ENCODE data around the gene PGM2. TPM values are rescaled to one million over a fixed set of nuclear protein-coding genes. Genes with fewer than 3 reads are reported as not detected.
A peak's percentile ranks its signal among the peaks of the same experiment; 100 is the strongest.

PGM2 gene
- total RNA-seq, 4 donors from 2014 or later = 37.4 to 45.6 (median 39.9) TPM

- Histone ChIP-seq H3K36me3 (no peaks in the 10 kb centered on the region), H3K27me3 (no peaks in the 10 kb centered on the region), H3K27ac (peak overlapping the region; percentile 92 to 94), H3K4me3 (peak overlapping the region in 1 of 2 donors; percentile 64), H3K9me3 (no peaks in the 10 kb centered on the region), H3K4me1 (peaks cover 0 to 9% of the 10 kb centered on the region in 2 donors)
- intact Hi-C loops (cut with DNase I; ENCODE audit: low total_unique reads) = loop anchor here (10.0 kb wide), 2 partner anchors 82 to 142 kb away; no protein-coding TSS in a partner anchor
- TF ChIP-seq POLR2A (IDR thresholded peaks at IDR 0.05) (no peak), CTCF (IDR thresholded peaks at IDR 0.05) (no peak)
- DNase-seq = no peak
Observed at GRCh38 chr4:37892641-37893040, 66.2 kb downstream of the PGM2 start.

DNA sequence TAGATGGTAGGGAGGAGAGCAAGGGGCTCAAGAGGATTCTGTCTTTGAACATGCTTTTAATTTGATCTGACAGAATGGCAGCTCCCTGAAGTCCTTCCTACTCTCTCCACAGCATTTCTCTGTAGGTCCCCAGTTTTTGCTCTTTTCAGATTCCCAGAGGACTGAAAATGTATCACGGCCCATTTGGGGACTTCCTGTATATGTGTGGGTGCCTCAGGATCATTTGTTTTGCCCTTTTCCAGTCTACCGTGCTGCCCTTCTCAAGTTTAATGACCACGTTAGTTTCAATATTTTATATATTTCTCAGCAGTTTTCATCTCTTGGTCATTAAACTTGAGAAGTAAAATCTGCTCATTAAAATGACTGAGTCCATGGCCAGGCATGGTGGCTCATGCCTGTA is 66.7 kb downstream of the PGM2 start:
- intact Hi-C loops (cut with DNase I; ENCODE audit: low total_unique reads) = loop anchor here (10.0 kb wide), 2 partner anchors 82 to 142 kb away; no protein-coding TSS in a partner anchor
- Histone ChIP-seq H3K4me3 (peak overlapping the region in 1 of 2 donors; percentile 64), H3K9me3 (no peaks in the 10 kb centered on the region), H3K36me3 (no peaks in the 10 kb centered on the region), H3K27ac (peak overlapping the region; percentile 92 to 94), H3K27me3 (no peaks in the 10 kb centered on the region), H3K4me1 (peaks cover 0 to 9% of the 10 kb centered on the region in 2 donors)
- DNase-seq = no peak
- no peak for TF ChIP-seq CTCF (IDR thresholded peaks at IDR 0.05)
- no peak for TF ChIP-seq POLR2A (IDR thresholded peaks at IDR 0.05)

DNA sequence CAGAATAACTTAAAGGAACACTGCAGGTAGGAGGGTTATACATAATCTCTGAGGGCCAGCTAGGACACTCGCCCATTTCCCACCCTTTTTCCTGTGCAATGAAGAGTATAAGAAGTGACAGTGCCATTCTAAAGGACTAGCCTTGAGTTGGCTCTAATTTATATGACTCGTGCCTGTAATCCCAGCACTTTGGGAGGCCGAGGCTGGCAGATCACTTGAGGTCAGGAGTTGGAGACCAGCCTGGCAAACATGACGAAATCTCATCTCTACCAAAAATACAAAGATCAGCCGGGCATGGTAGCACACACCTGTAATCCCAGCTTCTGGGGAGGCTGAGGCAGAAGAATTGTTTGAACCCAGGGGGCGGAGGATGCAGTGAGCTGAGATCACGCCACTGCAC is 68.8 kb downstream of the PGM2 start:
- Histone ChIP-seq H3K4me3 (no peak overlapping the region), H3K4me1 (peaks cover 0 to 9% of the 10 kb centered on the region in 2 donors), H3K27me3 (no peaks in the 10 kb centered on the region), H3K36me3 (no peaks in the 10 kb centered on the region), H3K9me3 (no peaks in the 10 kb centered on the region), H3K27ac (no peak overlapping the region)
- no peak for DNase-seq
- TF ChIP-seq POLR2A (IDR thresholded peaks at IDR 0.05) (no peak), CTCF (IDR thresholded peaks at IDR 0.05) (no peak)
- intact Hi-C loops (cut with DNase I; ENCODE audit: low total_unique reads) = loop anchor here (10.0 kb wide), 2 partner anchors 80 to 140 kb away; no protein-coding TSS in a partner anchor

GRCh38 chr4:37896206-37896860 is 69.8 kb downstream of the PGM2 start:
- no peak overlapping the region for H3K4me3 ChIP-seq
- no peaks in the 10 kb centered on the region for H3K36me3 ChIP-seq
- no peak for DNase-seq
- no peak overlapping the region for H3K27ac ChIP-seq
- no peaks in the 10 kb centered on the region for H3K27me3 ChIP-seq
- intact Hi-C loops (cut with DNase I; ENCODE audit: low total_unique reads) = loop anchor here (10.0 kb wide), 2 partner anchors 78 to 138 kb away; no protein-coding TSS in a partner anchor
- no peak for TF ChIP-seq POLR2A (IDR thresholded peaks at IDR 0.05)
- TF ChIP-seq CTCF (IDR thresholded peaks at IDR 0.05) = no peak
- H3K9me3 ChIP-seq = no peaks in the 10 kb centered on the region
- H3K4me1 ChIP-seq = peaks cover 0 to 9% of the 10 kb centered on the region in 2 donors

DNA sequence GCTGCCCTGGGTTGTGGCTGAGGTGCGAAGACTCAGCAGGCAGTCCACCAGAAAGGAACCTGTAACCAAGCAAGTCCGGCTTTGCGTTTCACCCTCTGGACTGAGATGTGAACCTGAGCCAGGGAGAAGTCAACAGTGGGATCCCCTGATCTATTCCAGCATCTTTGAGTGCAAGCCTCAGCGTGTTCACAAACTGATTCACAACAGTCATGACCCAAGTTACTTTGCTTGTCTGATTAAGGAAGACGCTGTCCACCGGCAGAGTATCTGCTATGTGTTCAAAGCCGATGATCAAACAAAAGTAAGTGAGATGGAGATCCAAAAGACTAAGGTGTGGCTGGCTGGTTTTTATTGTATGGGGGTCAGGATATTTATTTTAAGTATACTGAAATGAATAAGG is 75.7 kb downstream of the PGM2 start:
- Histone ChIP-seq H3K9me3 (no peaks in the 10 kb centered on the region), H3K4me3 (no peak overlapping the region), H3K27me3 (no peaks in the 10 kb centered on the region), H3K27ac (no peak overlapping the region), H3K36me3 (no peaks in the 10 kb centered on the region), H3K4me1 (no peaks in the 10 kb centered on the region)
- intact Hi-C loops (cut with DNase I; ENCODE audit: low total_unique reads) = no loop called here
- no peak for TF ChIP-seq POLR2A (IDR thresholded peaks at IDR 0.05)
- no peak for TF ChIP-seq CTCF (IDR thresholded peaks at IDR 0.05)
- no peak for DNase-seq
